ENCODE measurements around the gene EFCAB6.

- TF ChIP-seq POLR2A (IDR thresholded peaks at IDR 0.05; ENCODE audit: low read depth, low read length) (no peak), TAF1 (IDR thresholded peaks at IDR 0.05; ENCODE audit: low read depth, low read length) (no peak), POLR2AphosphoS5 (IDR thresholded peaks at IDR 0.05; ENCODE audit: low read depth, low read length) (no peak), SPI1 (IDR thresholded peaks at IDR 0.05; ENCODE audit: low read depth, low read length) (no peak), POU2F2 (IDR thresholded peaks at IDR 0.05; ENCODE audit: low read depth, low read length) (no peak), PAX5 (IDR thresholded peaks at IDR 0.05; ENCODE audit: insufficient read depth, low read length, severe bottlenecking) (no peak)
These were observed 262.0 kb downstream of the EFCAB6 start for GRCh38 chr22:43550024-43550620.

Measured in GM12891 (cell line).